Stomach (tissue), 4 donors: ENCODE measurements around the gene MISP.

Source experiments
- EP300 ChIP-seq: sonication (generic); formaldehyde crosslinking; IDR thresholded peaks from one replicate; pipeline ENCODE4 v1.6.1; 2017; ENCODE audit warnings: antibody characterized with exemption
- POLR2A ChIP-seq, 4 donors: fragments of 450-650 bp; IDR thresholded peaks; one replicate each; pipeline ENCODE4 v1.6.1; 2016; ENCODE audit warnings: antibody characterized with exemption in 4 of 4, control low read depth in 2 of 4, mild to moderate bottlenecking in 1 of 4, moderate library complexity in 1 of 4
- TF ChIP-seq, protein P1 (sequence below), 7 experiments: fragments of 450-650 bp in 4 of 7; fragments of 200-600 bp in 3 of 7; sonication (generic) in 3 of 7; IDR thresholded peaks; one replicate each; pipeline ENCODE4 v1.5.1; 2016 to 2019; ENCODE audit warnings: antibody characterized with exemption in 7 of 7, control low read depth in 2 of 7, mild to moderate bottlenecking in 1 of 7

GRCh38 chr19:726993-727956 lies 23.6 kb upstream of the MISP start:
- TF ChIP-seq, protein P1, sequence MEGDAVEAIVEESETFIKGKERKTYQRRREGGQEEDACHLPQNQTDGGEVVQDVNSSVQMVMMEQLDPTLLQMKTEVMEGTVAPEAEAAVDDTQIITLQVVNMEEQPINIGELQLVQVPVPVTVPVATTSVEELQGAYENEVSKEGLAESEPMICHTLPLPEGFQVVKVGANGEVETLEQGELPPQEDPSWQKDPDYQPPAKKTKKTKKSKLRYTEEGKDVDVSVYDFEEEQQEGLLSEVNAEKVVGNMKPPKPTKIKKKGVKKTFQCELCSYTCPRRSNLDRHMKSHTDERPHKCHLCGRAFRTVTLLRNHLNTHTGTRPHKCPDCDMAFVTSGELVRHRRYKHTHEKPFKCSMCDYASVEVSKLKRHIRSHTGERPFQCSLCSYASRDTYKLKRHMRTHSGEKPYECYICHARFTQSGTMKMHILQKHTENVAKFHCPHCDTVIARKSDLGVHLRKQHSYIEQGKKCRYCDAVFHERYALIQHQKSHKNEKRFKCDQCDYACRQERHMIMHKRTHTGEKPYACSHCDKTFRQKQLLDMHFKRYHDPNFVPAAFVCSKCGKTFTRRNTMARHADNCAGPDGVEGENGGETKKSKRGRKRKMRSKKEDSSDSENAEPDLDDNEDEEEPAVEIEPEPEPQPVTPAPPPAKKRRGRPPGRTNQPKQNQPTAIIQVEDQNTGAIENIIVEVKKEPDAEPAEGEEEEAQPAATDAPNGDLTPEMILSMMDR (IDR thresholded peaks at IDR 0.05), result no peak
- TF ChIP-seq EP300 (no peak), POLR2A (IDR thresholded peaks at IDR 0.05) (no peak)
